Ishikawa (cell line): Measurements from ENCODE around the gene ACTG2.

Experiments
- CREB1 ChIP-seq: IDR thresholded peaks from 2 replicates; pipeline ENCODE4 v1.6.1; 2012; ENCODE audit warnings: low read depth
- EGR1 ChIP-seq: IDR thresholded peaks from 2 replicates; pipeline ENCODE4 v1.6.1; 2012
- EP300 ChIP-seq: IDR thresholded peaks from 2 replicates; pipeline ENCODE4 v1.6.1; 2012; ENCODE audit warnings: borderline replicate concordance
- FOXM1 ChIP-seq: IDR thresholded peaks from 2 replicates; pipeline ENCODE4 v1.6.1; 2012; ENCODE audit warnings: low read depth, borderline replicate concordance
- MAX ChIP-seq: IDR thresholded peaks from 2 replicates; pipeline ENCODE4 v1.6.1; 2012
- NFIC ChIP-seq: IDR thresholded peaks from 2 replicates; pipeline ENCODE4 v1.6.1; 2012
- RAD21 ChIP-seq: IDR thresholded peaks from 2 replicates; pipeline ENCODE4 v1.6.1; 2012; ENCODE audit warnings: low read depth
- REST ChIP-seq: IDR thresholded peaks from 2 replicates; pipeline ENCODE4 v1.6.1; 2012; ENCODE audit warnings: low read depth, mild to moderate bottlenecking
- TAF1 ChIP-seq: IDR thresholded peaks from 2 replicates; pipeline ENCODE4 v1.6.1; 2012; ENCODE audit warnings: low read depth, mild to moderate bottlenecking
- TCF12 ChIP-seq: IDR thresholded peaks from 2 replicates; pipeline ENCODE4 v1.6.1; 2012; ENCODE audit warnings: low read depth
- TEAD4 ChIP-seq: IDR thresholded peaks from 2 replicates; pipeline ENCODE4 v1.6.1; 2012
- ZBTB7A ChIP-seq: IDR thresholded peaks from 2 replicates; pipeline ENCODE4 v1.6.1; 2012; ENCODE audit warnings: low read depth

- TF ChIP-seq REST: no peak
- TF ChIP-seq EGR1: no peak
- TF ChIP-seq EP300: no peak
- no peak for TF ChIP-seq NFIC
- no peak for TF ChIP-seq TEAD4
- no peak for TF ChIP-seq ZBTB7A
- no peak for TF ChIP-seq MAX
- no peak for TF ChIP-seq TCF12
- TF ChIP-seq CREB1: no peak
- TF ChIP-seq TAF1: no peak
- TF ChIP-seq FOXM1: no peak
- TF ChIP-seq RAD21: no peak
Measured at GRCh38 chr2:73930386-73930785, 37.6 kb downstream of the ACTG2 start.
